Diencephalon (tissue), 1 donor: Measurements from ENCODE around the gene TPCN2. TPM values are rescaled to one million over a fixed set of nuclear protein-coding genes. Genes with fewer than 3 reads are reported as not detected.

Source experiments
- small RNA-seq: library from RNA; depleted of rRNA; stranded (forward); fragments of <200 nt; gene quantifications from one replicate; pipeline ENCODE3, GENCODE V24; 2014
- total RNA-seq: library from RNA; depleted of rRNA; stranded (reverse); fragments of >200 nt; gene quantifications from one replicate; pipeline ENCODE4 v1.2.3, GENCODE V29; 2014

The TPCN2 gene
- 10.4 TPM for total RNA-seq

GRCh38 chr11:69048694-69049489 is at the start of gene TPCN2:
Gene TPCN2, plus strand, starts transcription at chr11:69048932. Its CDS starts 66 bp downstream, at chr11:69048998.

GRCh38 chr11:69013009-69013951 is 35.5 kb upstream of the TPCN2 start, which contains the start of gene MRGPRF:
Gene MRGPRF, minus strand, starts transcription at chr11:69013246. Its CDS starts 3,345 bp downstream, at chr11:69009901.

GRCh38 chr11:69155302-69156234 is 106.8 kb downstream of the TPCN2 start, which contains the start of gene SMIM38:
Gene SMIM38, plus strand, starts transcription at chr11:69155935. Its CDS starts 1,912 bp downstream, at chr11:69157847.

Small RNAs within 50 kb of the gene (small RNA-seq; reads per million reads assigned to genes)
- gene MIR3164, result not detected

Other genes starting within 250 kb of the TPCN2 start
- gene CPT1A, start 207.0 kb upstream of the TPCN2 start, total RNA-seq, result 13.6 TPM
- gene MRPL21, start 145.1 kb upstream of the TPCN2 start, total RNA-seq, result 38.8 TPM
- gene IGHMBP2, start 145.0 kb upstream of the TPCN2 start, total RNA-seq, result 12.2 TPM
- not detected for gene MRGPRD, start 67.9 kb upstream of the TPCN2 start, total RNA-seq
- gene MRGPRF, start 35.7 kb upstream of the TPCN2 start, total RNA-seq, result 0.92 TPM
- 0.92 TPM for gene SMIM38, start 107.0 kb downstream of the TPCN2 start, total RNA-seq
- gene MYEOV, start 245.2 kb downstream of the TPCN2 start, total RNA-seq, result not detected